ENCODE results near the gene F8. TPM values are rescaled to one million over a fixed set of nuclear protein-coding genes. Genes with fewer than 3 reads are reported as not detected.
"Not testable (repeated sequence)": the region's sequence is repeated elsewhere in the genome, so short reads cannot be mapped to it uniquely, and the experiment has no call there.

F8 gene
- total RNA-seq, 1 experiment from 2014 or later = 15.2 TPM

DNA sequence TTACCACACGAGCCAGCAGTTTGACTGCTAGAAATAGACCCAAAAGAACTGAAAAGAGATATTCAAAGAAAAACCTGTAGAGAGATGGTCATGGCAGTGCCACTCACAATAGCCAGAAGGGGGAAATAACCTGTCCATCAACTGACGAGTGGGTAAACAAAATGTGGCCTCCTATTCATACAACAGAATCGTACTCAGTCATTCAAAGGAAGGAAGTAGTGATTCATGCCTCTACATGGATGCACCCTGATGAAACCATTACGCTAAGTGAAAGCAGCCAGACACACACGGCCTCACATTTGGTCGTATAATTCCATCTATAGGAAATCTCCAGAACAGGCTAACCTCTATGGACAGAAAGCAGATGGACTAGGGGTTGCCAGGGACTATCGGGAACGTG, 138.5 kb downstream of the F8 start:
- H3K27me3 ChIP-seq (ENCODE audit: insufficient read depth, low read depth); intact Hi-C loops (cut with micrococcal nuclease; ENCODE audit: unreplicated experiment); H2AFZ ChIP-seq; POLR2A ChIA-PET (ENCODE audit: unreplicated experiment); BruUV-seq (replicated peaks); H3K9me3 ChIP-seq (ENCODE audit: insufficient read depth, low read depth); H3K9me2 ChIP-seq (ENCODE audit: insufficient read depth); H3K4me2 ChIP-seq; DNase-seq; H4K20me1 ChIP-seq (ENCODE audit: insufficient read depth); H3K4me3 ChIP-seq; H3K4me1 ChIP-seq (replicated peaks; ENCODE audit: insufficient read depth); CTCF ChIA-PET; H3K79me2 ChIP-seq (ENCODE audit: low read depth); H3K27ac ChIP-seq; H3K36me3 ChIP-seq (ENCODE audit: low read depth); H3F3A ChIP-seq (ENCODE audit: insufficient read depth, low read depth): not testable (repeated sequence)

GRCh38 chrX:154873329-154873728, 149.2 kb downstream of the F8 start:
- no peaks in the 10 kb centered on the region for H3F3A ChIP-seq (ENCODE audit: insufficient read depth, low read depth)
- no peaks in the 10 kb centered on the region for H3K4me1 ChIP-seq (replicated peaks; ENCODE audit: insufficient read depth)
- H3K36me3 ChIP-seq (ENCODE audit: low read depth) = no peaks in the 10 kb centered on the region
- H3K4me3 ChIP-seq = no peak overlapping the region
- no peaks in the 10 kb centered on the region for H4K20me1 ChIP-seq (ENCODE audit: insufficient read depth)
- H3K27me3 ChIP-seq (ENCODE audit: insufficient read depth, low read depth) = no peaks in the 10 kb centered on the region
- H3K4me2 ChIP-seq = no peak overlapping the region
- DNase-seq = no peak
- ChIA-PET POLR2A (ENCODE audit: unreplicated experiment) (no interaction called here), CTCF (no interaction called here)
- H3K79me2 ChIP-seq (ENCODE audit: low read depth) = no peaks in the 10 kb centered on the region
- intact Hi-C loops (cut with micrococcal nuclease; ENCODE audit: unreplicated experiment) = no loop called here
- no peak overlapping the region for H2AFZ ChIP-seq
- BruUV-seq (replicated peaks) = no TSS peak
- no peak overlapping the region for H3K27ac ChIP-seq
- H3K9me2 ChIP-seq (ENCODE audit: insufficient read depth) = no peaks in the 10 kb centered on the region
- no peaks in the 10 kb centered on the region for H3K9me3 ChIP-seq (ENCODE audit: insufficient read depth, low read depth)
- no peak for TF ChIP-seq EZH2 (IDR thresholded peaks at IDR 0.05; ENCODE audit: low read depth)
- TF ChIP-seq, protein P1, sequence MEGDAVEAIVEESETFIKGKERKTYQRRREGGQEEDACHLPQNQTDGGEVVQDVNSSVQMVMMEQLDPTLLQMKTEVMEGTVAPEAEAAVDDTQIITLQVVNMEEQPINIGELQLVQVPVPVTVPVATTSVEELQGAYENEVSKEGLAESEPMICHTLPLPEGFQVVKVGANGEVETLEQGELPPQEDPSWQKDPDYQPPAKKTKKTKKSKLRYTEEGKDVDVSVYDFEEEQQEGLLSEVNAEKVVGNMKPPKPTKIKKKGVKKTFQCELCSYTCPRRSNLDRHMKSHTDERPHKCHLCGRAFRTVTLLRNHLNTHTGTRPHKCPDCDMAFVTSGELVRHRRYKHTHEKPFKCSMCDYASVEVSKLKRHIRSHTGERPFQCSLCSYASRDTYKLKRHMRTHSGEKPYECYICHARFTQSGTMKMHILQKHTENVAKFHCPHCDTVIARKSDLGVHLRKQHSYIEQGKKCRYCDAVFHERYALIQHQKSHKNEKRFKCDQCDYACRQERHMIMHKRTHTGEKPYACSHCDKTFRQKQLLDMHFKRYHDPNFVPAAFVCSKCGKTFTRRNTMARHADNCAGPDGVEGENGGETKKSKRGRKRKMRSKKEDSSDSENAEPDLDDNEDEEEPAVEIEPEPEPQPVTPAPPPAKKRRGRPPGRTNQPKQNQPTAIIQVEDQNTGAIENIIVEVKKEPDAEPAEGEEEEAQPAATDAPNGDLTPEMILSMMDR (conservative IDR thresholded peaks at IDR 0.05) = no peak

- intact Hi-C loops (cut with micrococcal nuclease; ENCODE audit: unreplicated experiment); H3K4me3 ChIP-seq; H3K4me2 ChIP-seq; H3K9me3 ChIP-seq (ENCODE audit: insufficient read depth, low read depth); H2AFZ ChIP-seq; H3K27ac ChIP-seq; DNase-seq; H3K4me1 ChIP-seq (replicated peaks; ENCODE audit: insufficient read depth); H3F3A ChIP-seq (ENCODE audit: insufficient read depth, low read depth); H3K79me2 ChIP-seq (ENCODE audit: low read depth); H3K9me2 ChIP-seq (ENCODE audit: insufficient read depth); CTCF ChIA-PET; H3K36me3 ChIP-seq (ENCODE audit: low read depth); BruUV-seq (replicated peaks); H3K27me3 ChIP-seq (ENCODE audit: insufficient read depth, low read depth); H4K20me1 ChIP-seq (ENCODE audit: insufficient read depth): not testable (repeated sequence)
- POLR2A ChIA-PET (ENCODE audit: unreplicated experiment) = interaction anchor here (0.6 kb wide), 1 partner anchor 303 kb away, joined by 3 read pairs; no protein-coding TSS in a partner anchor
Measured at GRCh38 chrX:154868522-154868921, 154.0 kb downstream of the F8 start.

DNA sequence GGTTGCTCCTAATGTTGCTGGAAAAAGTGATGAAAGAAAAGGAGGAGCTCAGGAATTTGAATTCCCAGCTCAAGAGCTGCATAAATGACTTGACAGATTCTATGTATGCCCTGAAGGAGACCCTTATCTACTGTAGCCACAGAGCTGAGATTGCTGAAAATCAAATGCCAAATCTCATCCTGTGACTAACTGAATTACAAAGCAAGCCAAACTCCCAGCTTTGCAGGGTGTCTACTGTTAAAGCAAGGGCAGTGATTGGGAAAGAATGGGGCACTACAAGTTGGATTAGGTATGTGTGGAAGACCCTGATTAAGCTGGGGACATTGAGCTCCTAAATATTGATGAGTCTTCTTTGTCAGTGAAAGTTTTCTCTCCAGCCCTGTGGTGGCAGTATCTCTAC, 167.3 kb downstream of the F8 start:
- Histone ChIP-seq H2AFZ (no peak overlapping the region), H3K9me3 (ENCODE audit: insufficient read depth, low read depth) (no peaks in the 10 kb centered on the region), H3K27ac (no peak overlapping the region), H3F3A (ENCODE audit: insufficient read depth, low read depth) (no peaks in the 10 kb centered on the region), H3K36me3 (ENCODE audit: low read depth) (no peaks in the 10 kb centered on the region), H4K20me1 (ENCODE audit: insufficient read depth) (no peaks in the 10 kb centered on the region), H3K4me3 (no peak overlapping the region), H3K79me2 (ENCODE audit: low read depth) (no peaks in the 10 kb centered on the region), H3K4me1 (replicated peaks; ENCODE audit: insufficient read depth) (no peaks in the 10 kb centered on the region), H3K27me3 (ENCODE audit: insufficient read depth, low read depth) (no peaks in the 10 kb centered on the region), H3K9me2 (ENCODE audit: insufficient read depth) (no peaks in the 10 kb centered on the region), H3K4me2 (no peak overlapping the region)
- TF ChIP-seq, protein P1 (conservative IDR thresholded peaks at IDR 0.05) = no peak
- no peak for TF ChIP-seq EZH2 (IDR thresholded peaks at IDR 0.05; ENCODE audit: low read depth)
- ChIA-PET CTCF (no interaction called here), POLR2A (ENCODE audit: unreplicated experiment) (no interaction called here)
- intact Hi-C loops (cut with micrococcal nuclease; ENCODE audit: unreplicated experiment) = no loop called here
- BruUV-seq (replicated peaks) = no TSS peak
- no peak for DNase-seq
